CD14-positive monocyte (primary cell): ENCODE measurements around the gene TPCN1. TPM values are rescaled to one million over a fixed set of nuclear protein-coding genes. Genes with fewer than 3 reads are reported as not detected.

Source experiments
- DNase-seq, 3 donors: peaks; one replicate each; pipeline ENCODE4 v3.0.0-alpha.2; 2011 to 2022
- H2AFZ ChIP-seq: 2 replicates; pipeline ENCODE4 v1.6.0; 2012; ENCODE audit warnings: mild to moderate bottlenecking, low read depth, low read length, inconsistent platforms; ENCODE audit not compliant: insufficient read depth, poor library complexity, severe bottlenecking
- H3K27ac ChIP-seq, 2 donors: 1 replicate in 1 of 2; 2 replicates in 1 of 2; pipeline ENCODE4 v1.5.1; 2012 to 2013; ENCODE audit warnings: low read length in 2 of 2, control low read depth in 1 of 2, inconsistent platforms in 1 of 2, low read depth in 1 of 2, mild to moderate bottlenecking in 1 of 2
- H3K27me3 ChIP-seq, 2 donors: one replicate each; pipeline versions ENCODE4 v1.6.0 to v1.6.1; 2011 to 2013; ENCODE audit warnings: low read length in 2 of 2; ENCODE audit not compliant: control insufficient read depth in 2 of 2, insufficient read depth in 2 of 2
- H3K36me3 ChIP-seq, 2 donors: replicated peaks in 1 of 2; 1 replicate in 1 of 2; 2 replicates in 1 of 2; pipeline versions ENCODE4 v1.5.1 to v1.6.1; 2012 to 2013; ENCODE audit warnings: low read length in 2 of 2, control low read depth in 1 of 2, inconsistent platforms in 1 of 2, mild to moderate bottlenecking in 1 of 2; ENCODE audit not compliant: insufficient read depth in 2 of 2, control insufficient read depth in 1 of 2
- H3K4me1 ChIP-seq, 2 donors: 1 replicate in 1 of 2; 2 replicates in 1 of 2; pipeline versions ENCODE4 v1.5.1 to v1.6.1; 2012 to 2013; ENCODE audit warnings: low read length in 2 of 2, control low read depth in 1 of 2, inconsistent platforms in 1 of 2, mild to moderate bottlenecking in 1 of 2, moderate library complexity in 1 of 2; ENCODE audit not compliant: insufficient read depth in 2 of 2, control insufficient read depth in 1 of 2
- H3K4me2 ChIP-seq: replicated peaks from 2 replicates; pipeline ENCODE3; 2012; ENCODE audit warnings: low read length, moderate library complexity, mild to moderate bottlenecking; ENCODE audit not compliant: poor library complexity, severe bottlenecking; ENCODE audit errors: extremely low read depth
- H3K4me3 ChIP-seq, 3 experiments: fragments of 200-600 bp in 1 of 3; sonication (generic) in 1 of 3; replicated peaks in 1 of 3; 1 replicate in 2 of 3; 2 replicates in 1 of 3; pipeline ENCODE4 v1.5.1; 2011 to 2013; ENCODE audit warnings: low read length in 3 of 3, mild to moderate bottlenecking in 3 of 3, control low read depth in 2 of 3, low read depth in 2 of 3, inconsistent platforms in 1 of 3, moderate library complexity in 1 of 3
- H3K79me2 ChIP-seq: 2 replicates; pipeline ENCODE4 v1.6.0; 2012; ENCODE audit warnings: mild to moderate bottlenecking, control low read depth, inconsistent platforms, low read length, moderate library complexity; ENCODE audit not compliant: insufficient read depth
- H3K9ac ChIP-seq: 2 replicates; pipeline ENCODE4 v1.6.0; 2017; ENCODE audit warnings: low read length, mild to moderate bottlenecking; ENCODE audit not compliant: insufficient read depth, poor library complexity, severe bottlenecking
- H3K9me3 ChIP-seq, 2 donors: replicated peaks in 1 of 2; 1 replicate in 1 of 2; 2 replicates in 1 of 2; pipeline versions ENCODE4 v1.5.1 to v1.6.1; 2012 to 2013; ENCODE audit warnings: low read length in 2 of 2, control low read depth in 1 of 2; ENCODE audit not compliant: control insufficient read depth in 1 of 2, insufficient read depth in 1 of 2
- H4K20me1 ChIP-seq: 2 replicates; pipeline ENCODE4 v1.6.0; 2012; ENCODE audit warnings: mild to moderate bottlenecking, low read length, control low read depth, moderate library complexity; ENCODE audit not compliant: insufficient read depth
- H3K27ac Mint-ChIP-seq, 7 donors: one replicate each; pipeline ENCODE4 v1.8.0; 2020; ENCODE audit warnings: mild to moderate bottlenecking in 7 of 7, mixed read lengths in 7 of 7, moderate library complexity in 6 of 7, inconsistent platforms in 2 of 7
- H3K27me3 Mint-ChIP-seq, 3 donors: one replicate each; pipeline ENCODE4 v1.8.0; 2021 to 2022; ENCODE audit warnings: low read depth in 3 of 3, mild to moderate bottlenecking in 3 of 3, mixed read lengths in 3 of 3, moderate library complexity in 3 of 3, inconsistent platforms in 1 of 3
- H3K36me3 Mint-ChIP-seq, 2 donors: one replicate each; pipeline ENCODE4 v1.8.0; 2020; ENCODE audit warnings: mixed read lengths in 2 of 2, inconsistent platforms in 1 of 2, mild to moderate bottlenecking in 1 of 2
- H3K4me1 Mint-ChIP-seq: one replicate; pipeline ENCODE4 v1.8.0; 2020; ENCODE audit warnings: mild to moderate bottlenecking, mixed read lengths
- H3K4me3 Mint-ChIP-seq, 2 donors: one replicate each; pipeline ENCODE4 v1.8.0; 2020; ENCODE audit warnings: mild to moderate bottlenecking in 2 of 2, mixed read lengths in 2 of 2, moderate library complexity in 1 of 2
- H3K9me3 Mint-ChIP-seq, 7 donors: one replicate each; pipeline ENCODE4 v1.8.0; 2020 to 2022; ENCODE audit warnings: mixed read lengths in 7 of 7, mild to moderate bottlenecking in 6 of 7, moderate library complexity in 6 of 7, inconsistent platforms in 2 of 7
- WGBS: methylation state at CpG from one replicate; pipeline ENCODE4 v1.1.5; 2013; ENCODE audit warnings: missing lambda C conversion rate; ENCODE audit not compliant: insufficient coverage; 5-methylcytosine and 5-hydroxymethylcytosine counted together
- intact Hi-C, 2 donors: fragments of 100-400 bp; cut with micrococcal nuclease; formaldehyde crosslinking; loops; one replicate each; pipeline versions ENCODE4 v1.15.0 to v1.15.1; 2023
- polyA plus RNA-seq, 3 donors: library from polyadenylated mRNA; depleted of rRNA in 1 of 3; unstranded in 2 of 3; stranded (reverse) in 1 of 3; fragments of 300-500 nt in 2 of 3; fragments of >200 nt in 1 of 3; fragmentation: Illumina TruSeq in 2 of 3; gene quantifications; 1 replicate in 2 of 3; 2 replicates in 1 of 3; pipeline ENCODE4 v1.2.3, GENCODE V29; 2012 to 2021
- TF ChIP-seq, protein P1 (sequence below): fragments of 200-600 bp; IDR thresholded peaks from one replicate; pipeline ENCODE4 v1.8.0; 2022; ENCODE audit warnings: antibody characterized with exemption, mild to moderate bottlenecking

Gene TPCN1
- polyA plus RNA-seq, 3 donors = 20.4 to 110 (median 34.9) TPM

DNA sequence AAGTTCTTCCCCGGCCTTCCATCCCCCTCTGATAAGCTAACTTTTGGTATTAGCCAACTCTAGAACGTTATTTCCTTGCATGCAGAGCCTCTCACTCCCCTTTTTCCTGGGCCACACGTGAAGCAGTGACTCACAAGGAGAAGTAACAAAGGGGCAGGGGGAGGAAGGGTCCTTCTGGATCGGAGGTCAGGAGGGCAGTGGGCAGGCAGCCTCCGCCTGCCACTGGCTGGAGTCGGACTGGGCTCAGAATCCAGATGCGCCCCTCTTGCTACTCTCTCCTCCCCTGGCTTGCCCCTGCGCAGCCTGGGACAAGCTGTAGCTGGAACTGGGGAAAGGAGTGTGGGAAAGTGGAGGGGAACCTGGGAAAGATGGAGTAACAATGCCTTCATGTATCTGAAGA is 55.0 kb downstream of the TPCN1 start:
- Histone ChIP-seq H3K79me2 (no peaks in the 10 kb centered on the region), H3K9ac (no peak overlapping the region), H3K27ac (peak overlapping the region in 1 of 2 donors; percentile 46), H3K4me1 (peaks cover 12 to 15% of the 10 kb centered on the region in 2 donors), H3K27me3 (no peaks in the 10 kb centered on the region), H4K20me1 (no peaks in the 10 kb centered on the region), H3K9me3 (no peaks in the 10 kb centered on the region), H3K36me3 (peaks cover 80 to 90% of the 10 kb centered on the region in 2 donors), H3K4me2 (no peak overlapping the region), H2AFZ (no peak overlapping the region), H3K4me3 (no peak overlapping the region)
- intact Hi-C loops = loop anchor here in 1 of 2 donors (10.0 kb wide), 1 partner anchor 82 kb away; no protein-coding TSS in a partner anchor
- WGBS = no CpG with 5 or more reads among the region's 8 CpGs
- Mint-ChIP-seq H3K27me3 (peaks cover 0 to 1% (median 0%) of the 10 kb centered on the region in 3 donors), H3K27ac (peak overlapping the region in 4 of 7 donors; percentile 12 to 82 (median 62)), H3K4me1 (peaks cover 16% of the 10 kb centered on the region), H3K4me3 (no peak overlapping the region), H3K36me3 (peaks cover 79 to 89% of the 10 kb centered on the region in 2 donors), H3K9me3 (no peaks in the 10 kb centered on the region)
- DNase-seq = peak in 1 of 3 donors; percentile 42
- TF ChIP-seq, protein P1, sequence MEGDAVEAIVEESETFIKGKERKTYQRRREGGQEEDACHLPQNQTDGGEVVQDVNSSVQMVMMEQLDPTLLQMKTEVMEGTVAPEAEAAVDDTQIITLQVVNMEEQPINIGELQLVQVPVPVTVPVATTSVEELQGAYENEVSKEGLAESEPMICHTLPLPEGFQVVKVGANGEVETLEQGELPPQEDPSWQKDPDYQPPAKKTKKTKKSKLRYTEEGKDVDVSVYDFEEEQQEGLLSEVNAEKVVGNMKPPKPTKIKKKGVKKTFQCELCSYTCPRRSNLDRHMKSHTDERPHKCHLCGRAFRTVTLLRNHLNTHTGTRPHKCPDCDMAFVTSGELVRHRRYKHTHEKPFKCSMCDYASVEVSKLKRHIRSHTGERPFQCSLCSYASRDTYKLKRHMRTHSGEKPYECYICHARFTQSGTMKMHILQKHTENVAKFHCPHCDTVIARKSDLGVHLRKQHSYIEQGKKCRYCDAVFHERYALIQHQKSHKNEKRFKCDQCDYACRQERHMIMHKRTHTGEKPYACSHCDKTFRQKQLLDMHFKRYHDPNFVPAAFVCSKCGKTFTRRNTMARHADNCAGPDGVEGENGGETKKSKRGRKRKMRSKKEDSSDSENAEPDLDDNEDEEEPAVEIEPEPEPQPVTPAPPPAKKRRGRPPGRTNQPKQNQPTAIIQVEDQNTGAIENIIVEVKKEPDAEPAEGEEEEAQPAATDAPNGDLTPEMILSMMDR = no peak

DNA sequence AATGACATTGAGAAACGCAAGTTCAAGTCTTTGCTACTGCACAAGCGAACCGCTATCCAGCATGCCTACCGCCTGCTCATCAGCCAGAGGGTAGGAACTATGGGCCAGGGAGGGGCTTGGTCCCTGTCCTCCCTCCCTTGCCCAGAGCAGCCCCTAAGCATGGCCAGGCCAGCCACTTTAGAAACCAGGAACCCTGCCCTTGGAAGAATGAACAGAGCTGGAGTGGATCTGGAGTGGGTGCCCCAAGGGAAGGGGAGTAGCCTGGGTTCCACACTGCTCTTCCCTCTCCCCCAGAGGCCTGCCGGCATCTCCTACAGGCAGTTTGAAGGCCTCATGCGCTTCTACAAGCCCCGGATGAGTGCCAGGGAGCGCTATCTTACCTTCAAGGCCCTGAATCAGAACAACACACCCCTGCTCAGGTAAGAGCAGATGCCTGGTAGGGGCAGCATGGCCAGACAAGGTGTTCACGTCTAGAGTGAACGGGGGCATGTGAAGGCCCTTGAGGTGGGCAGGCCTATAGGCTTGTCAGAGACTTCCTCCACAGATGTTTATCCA is 55.8 kb downstream of the TPCN1 start:
- intact Hi-C loops = loop anchor here in 1 of 2 donors (10.0 kb wide), 1 partner anchor 82 kb away; no protein-coding TSS in a partner anchor

More for the DNA sequence above, 55.8 kb downstream of the TPCN1 start:
- Histone ChIP-seq H3K36me3 (peaks cover 85 to 94% of the 10 kb centered on the region in 2 donors), H3K79me2 (no peaks in the 10 kb centered on the region), H3K9me3 (no peaks in the 10 kb centered on the region), H4K20me1 (no peaks in the 10 kb centered on the region), H2AFZ (no peak overlapping the region), H3K27me3 (no peaks in the 10 kb centered on the region), H3K27ac (peak overlapping the region in 1 of 2 donors; percentile 6), H3K4me3 (no peak overlapping the region), H3K4me1 (peaks cover 5 to 7% of the 10 kb centered on the region in 2 donors), H3K4me2 (no peak overlapping the region), H3K9ac (no peak overlapping the region)
- H3K9me3 Mint-ChIP-seq = no peaks in the 10 kb centered on the region
- peaks cover 10% of the 10 kb centered on the region for H3K4me1 Mint-ChIP-seq
- peak overlapping the region in 1 of 7 donors; percentile 82 for H3K27ac Mint-ChIP-seq
- whole genome bisulfite sequencing = 98% methylated on average over 6 of the region's 10 CpGs
- no peak overlapping the region for H3K4me3 Mint-ChIP-seq
- peaks cover 0 to 1% (median 0%) of the 10 kb centered on the region in 3 donors for H3K27me3 Mint-ChIP-seq
- H3K36me3 Mint-ChIP-seq = peaks cover 76 to 92% of the 10 kb centered on the region in 2 donors
- TF ChIP-seq, protein P1 = no peak
- DNase-seq = no peak
